GM21423 (cell line): ENCODE measurements around the gene DCPS.
"Not testable (repeated sequence)": the region's sequence is repeated elsewhere in the genome, so short reads cannot be mapped to it uniquely, and the experiment has no call there.

Source experiments
- ATAC-seq: cut with Tn5 transposase; IDR thresholded peaks from one replicate; pipeline ENCODE4 v1.9.1; 2021; ENCODE audit warnings: mild to moderate bottlenecking, moderate library complexity; ENCODE audit not compliant: unreplicated experiment

DCPS gene

DNA sequence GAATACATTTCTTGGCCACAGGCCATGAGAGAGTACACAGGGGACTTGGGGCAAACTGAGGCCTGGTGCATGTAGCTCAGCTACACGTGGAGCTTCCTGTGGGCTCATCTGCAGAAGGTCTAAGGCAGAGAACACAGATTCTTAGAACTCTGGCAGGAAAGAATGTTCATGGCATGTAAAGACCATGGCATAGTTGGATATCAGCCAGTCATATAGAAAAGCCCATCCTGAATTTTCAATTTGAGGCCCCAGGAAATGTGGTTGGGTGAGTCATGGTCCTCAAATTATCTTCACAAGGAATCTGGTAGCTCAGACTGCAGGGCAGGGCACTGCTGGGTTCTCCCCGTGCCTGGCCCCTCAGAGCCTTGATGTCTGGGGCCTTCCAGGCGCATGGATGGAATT is 37.9 kb downstream of the DCPS start:
- no peak for ATAC-seq

DNA sequence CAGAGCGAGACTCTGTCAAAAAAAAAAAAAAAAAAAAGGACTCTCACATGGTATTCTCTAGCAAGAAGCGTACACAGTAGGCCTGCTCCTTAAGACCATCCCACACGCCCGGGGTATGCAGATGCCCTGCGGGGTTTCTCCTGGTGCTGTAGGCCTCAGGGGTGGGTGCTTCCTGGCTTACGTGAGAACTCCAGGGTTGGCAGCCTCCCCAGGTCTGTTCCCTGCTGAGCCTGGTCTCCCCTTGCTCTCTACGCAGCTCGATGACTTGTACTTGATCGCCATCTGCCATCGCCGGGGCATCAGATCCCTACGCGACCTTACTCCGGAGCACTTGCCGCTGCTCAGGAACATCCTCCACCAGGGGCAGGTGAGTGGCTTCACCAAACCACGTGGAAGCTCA is 39.2 kb downstream of the DCPS start:
- no peak for ATAC-seq

DNA sequence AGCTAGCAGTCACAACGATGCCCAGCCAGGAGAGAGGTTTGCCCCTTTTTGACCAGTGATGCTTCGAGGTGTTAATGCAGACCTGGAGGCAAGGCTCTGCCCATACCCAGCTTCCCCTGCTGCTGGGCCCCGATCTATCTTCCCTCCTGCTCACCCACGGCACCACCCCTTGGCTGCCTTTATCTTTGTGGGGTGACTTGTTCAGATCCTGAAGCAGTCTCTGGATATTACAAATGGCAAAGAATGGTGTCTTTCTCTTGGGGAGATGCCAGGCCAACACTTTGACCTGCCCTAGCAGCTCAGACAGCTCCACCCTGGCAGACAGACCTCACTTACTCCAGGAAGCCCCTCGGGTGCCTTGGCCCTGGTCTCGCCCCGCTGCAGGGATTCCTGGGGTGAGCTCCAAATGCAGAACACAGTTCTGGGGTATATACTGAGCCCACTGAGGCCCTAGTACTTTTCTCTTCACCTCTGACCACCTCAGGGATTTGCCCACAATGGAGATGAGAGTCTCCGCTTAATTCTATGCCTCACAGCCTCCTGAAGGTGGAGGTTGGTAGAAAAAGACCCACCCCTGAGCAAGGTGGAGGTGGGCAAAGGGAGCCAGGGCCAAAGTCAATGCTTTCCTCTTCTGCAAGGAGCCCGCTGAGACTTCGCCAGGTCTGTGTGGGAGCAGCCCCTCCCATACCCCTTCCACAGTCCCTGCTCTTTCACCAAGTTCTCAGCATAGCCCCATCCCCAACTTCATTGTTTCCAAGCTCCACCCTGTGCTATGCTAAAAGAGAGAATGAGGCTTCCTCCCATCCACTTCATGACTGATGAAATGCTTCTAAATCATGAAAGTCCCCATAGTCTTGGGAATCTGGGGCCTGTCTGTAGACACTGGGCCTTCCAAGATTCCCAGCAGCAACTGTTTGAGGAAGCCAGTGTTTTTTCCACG is 40.6 kb downstream of the DCPS start:
- no peak for ATAC-seq

DNA sequence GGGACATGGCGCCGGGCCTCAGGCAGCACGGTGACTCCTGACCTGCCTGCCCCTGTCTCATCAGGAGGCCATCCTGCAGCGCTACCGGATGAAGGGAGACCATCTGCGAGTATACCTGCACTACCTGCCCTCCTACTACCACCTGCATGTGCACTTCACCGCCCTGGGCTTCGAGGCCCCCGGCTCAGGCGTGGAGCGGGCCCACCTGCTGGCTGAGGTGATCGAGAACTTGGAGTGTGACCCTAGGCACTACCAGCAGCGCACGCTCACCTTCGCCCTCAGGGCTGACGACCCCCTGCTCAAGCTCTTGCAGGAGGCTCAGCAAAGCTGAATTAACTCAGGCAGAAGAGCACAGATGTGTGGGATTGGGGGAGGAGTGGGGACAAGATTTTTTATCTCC is 41.4 kb downstream of the DCPS start:
- ATAC-seq, result no peak

DNA sequence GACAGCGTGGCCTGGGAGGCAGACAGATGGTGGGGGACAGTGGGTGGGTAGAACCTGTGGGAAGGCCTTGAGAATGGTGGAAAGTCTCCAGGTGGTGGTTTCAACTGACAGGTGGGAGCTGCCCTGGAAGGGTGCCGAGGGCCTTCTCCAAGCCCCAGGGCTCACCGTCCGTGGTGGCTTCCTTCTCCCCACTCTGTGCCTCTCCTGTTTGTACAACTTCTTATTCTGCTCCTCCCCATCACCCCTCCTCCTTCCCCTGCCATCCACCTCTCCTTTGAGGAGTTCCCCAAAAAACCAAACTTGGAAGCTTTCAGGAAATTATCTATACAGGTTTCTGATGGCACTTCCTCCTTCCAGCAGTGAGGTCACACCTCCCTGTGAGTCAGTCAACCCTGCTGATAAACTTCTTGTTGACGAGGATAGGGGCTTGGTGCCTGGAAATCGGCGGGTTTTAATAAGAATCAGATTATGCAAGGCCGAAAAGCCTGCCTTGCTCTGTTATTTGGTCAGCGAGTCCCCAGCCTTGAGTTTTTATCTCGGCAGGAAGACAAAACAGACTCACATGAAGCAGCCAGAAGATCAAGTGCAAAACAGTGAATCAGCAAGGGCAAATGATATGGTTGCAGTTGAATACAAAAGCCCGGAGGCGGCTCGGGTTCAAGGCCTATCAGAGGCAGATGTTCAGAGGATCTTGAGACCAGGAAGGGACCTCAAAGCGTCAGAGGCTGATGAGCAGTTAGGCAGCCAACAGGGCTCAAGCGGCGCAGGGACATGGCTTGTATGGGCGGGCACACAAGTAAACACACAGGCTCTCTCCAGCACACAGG is 42.1 kb downstream of the DCPS start:
- no peak for ATAC-seq

DNA sequence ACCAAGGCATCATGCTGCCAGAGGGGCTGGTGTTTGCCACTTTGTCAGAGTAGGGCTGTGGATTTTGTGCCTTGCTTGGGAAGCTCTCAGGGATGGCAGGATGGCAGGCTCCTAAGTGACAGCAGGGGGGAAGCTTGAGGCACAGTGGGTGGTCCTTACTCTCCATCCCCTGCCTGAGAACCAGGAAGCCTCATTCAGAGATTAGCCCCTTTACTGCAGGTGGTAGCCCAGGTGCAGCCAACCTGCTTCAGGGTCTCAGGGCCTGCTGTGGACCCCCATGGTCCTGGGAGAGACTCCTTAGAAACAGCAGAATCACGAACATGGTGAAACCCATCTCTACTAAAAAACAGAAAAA is 42.7 kb downstream of the DCPS start:
- ATAC-seq, result no peak

DNA sequence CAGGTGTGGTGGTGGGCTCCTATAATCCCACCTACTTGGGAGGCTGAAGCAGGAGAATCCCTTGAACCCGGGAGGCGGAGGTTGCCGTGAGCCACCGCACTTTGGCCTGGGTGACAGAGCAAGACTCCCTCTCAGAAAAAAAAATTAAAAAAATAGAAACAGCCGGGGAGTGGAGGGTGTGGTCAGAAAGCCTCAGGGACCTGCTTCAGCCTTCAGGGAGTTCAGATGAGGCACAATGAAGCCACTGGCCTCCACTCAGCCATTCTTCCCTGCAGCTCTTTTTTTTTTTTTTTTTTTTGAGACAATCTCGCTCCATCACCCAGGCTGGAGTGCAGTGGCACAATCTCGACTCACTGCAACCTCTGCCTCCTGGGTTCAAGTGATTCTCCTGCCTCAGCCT is 43.1 kb downstream of the DCPS start:
- not testable (repeated sequence) for ATAC-seq

DNA sequence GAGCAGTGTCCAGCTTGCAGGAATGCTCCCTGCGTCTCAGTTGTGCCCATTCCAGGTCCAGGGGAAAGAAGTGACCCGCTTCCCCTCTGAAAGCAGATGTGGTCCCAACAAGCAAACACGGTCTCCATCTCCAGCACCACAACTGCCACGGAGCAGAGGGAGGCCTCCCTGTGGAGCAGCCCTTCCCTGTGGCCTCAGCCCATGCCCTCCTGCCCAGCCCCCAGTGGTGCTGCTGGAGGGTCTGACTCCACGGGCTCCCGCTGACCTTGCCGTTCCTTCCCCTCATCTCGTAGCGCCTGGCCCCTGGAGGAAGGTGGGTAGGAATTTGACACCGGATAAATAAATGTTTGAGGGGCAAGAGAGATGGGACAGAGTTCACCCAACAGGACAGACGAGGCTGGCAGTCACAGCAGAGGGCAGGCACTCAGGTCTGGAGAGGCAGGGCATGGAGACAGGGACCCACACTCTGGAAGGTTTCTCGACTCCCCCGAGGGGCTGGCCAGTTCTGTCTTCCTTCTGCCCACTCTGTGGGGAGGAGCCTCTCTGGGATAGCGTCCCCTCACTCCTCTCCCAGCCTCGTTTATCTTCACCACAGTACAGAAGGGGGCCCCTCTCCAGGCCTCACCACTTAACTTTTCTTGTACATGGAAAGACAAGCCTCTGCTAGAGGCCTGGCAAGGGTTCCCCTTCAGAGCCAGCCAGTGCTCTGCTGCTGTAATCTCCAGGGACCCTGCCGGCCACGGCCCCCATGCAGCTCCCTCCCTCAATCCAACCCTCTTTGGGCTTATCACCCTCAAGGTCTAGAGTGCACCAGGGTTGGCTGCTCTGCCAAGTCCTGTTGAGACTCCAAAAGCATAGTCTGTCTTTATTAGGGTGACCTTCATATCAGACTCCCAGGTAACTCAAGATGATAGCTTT is 44.1 kb downstream of the DCPS start:
- no peak for ATAC-seq

DNA sequence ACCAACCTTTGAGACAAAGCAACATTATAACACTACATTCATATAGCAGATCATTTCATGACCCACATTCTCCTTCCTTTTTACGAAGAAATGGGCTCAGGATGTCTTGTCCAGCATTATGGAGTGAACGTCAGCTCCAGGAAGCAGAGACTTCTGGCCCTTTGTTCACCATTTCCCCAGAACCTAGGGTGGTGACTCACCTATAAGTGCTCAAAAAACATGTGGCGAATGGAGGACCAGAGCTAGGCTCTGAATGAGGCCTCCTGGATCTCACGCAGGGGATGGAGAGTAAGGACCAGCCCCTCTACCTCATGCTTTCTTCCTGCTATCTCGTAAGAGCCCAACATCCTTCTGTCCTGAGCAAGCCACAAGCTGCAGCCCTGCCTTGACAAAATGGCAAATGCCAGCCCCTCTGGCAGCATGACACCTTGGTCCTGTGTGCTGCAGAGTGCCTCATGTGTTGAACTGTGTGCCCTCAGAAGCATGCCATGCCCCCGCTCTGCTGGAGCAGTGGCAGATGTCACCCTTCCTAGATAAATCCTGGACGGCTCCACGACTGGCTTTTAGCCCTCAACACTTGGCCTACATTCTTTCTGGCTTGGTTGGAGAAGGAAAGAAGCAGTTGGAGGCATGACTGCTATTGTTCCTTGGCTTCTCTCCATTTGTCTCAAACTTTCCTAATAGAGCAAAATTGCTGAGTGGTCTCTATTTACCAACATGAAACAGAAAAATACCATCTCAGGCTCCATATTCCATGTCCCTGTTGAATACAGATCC is 45.1 kb downstream of the DCPS start:
- ATAC-seq, result no peak

DNA sequence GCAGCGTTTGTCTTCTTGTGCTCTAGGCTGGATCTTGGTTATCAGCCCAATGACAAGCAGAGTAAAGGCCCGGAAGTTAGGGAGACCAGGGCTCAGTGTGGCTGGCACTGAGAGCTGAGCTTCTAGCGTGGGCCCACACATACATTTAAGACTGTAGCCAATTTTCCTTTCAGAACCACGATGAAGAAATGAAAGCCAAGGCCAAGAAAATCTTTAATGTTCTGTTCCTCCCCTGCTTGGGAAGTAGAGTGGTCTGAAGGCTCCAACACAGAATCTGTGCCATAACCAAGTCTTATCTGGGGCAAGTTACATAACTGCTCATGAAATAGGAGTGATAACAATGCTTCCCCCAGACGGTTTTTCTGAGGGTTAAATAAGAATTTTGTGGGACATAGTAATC is 47.0 kb downstream of the DCPS start:
- ATAC-seq, result no peak

DNA sequence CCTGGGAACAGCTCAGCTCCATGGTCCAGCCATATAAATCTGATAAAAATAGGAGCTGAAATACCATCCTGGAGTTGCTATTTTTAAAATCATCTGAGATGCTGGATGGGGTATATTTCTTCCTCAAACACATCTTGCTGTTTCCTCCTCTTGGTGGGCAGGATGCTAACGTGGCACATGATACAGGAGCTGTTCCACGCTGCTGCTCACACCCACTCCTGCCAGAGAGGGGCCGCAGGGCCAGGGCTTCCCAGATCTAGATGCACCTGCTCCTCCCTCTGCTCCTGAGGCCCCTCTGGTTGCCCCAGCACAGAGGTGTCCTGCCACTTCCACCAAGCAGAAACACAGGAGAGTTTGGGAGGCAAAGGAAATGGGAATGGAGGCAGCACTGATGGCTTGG is 48.3 kb downstream of the DCPS start:
- ATAC-seq, result no peak

DNA sequence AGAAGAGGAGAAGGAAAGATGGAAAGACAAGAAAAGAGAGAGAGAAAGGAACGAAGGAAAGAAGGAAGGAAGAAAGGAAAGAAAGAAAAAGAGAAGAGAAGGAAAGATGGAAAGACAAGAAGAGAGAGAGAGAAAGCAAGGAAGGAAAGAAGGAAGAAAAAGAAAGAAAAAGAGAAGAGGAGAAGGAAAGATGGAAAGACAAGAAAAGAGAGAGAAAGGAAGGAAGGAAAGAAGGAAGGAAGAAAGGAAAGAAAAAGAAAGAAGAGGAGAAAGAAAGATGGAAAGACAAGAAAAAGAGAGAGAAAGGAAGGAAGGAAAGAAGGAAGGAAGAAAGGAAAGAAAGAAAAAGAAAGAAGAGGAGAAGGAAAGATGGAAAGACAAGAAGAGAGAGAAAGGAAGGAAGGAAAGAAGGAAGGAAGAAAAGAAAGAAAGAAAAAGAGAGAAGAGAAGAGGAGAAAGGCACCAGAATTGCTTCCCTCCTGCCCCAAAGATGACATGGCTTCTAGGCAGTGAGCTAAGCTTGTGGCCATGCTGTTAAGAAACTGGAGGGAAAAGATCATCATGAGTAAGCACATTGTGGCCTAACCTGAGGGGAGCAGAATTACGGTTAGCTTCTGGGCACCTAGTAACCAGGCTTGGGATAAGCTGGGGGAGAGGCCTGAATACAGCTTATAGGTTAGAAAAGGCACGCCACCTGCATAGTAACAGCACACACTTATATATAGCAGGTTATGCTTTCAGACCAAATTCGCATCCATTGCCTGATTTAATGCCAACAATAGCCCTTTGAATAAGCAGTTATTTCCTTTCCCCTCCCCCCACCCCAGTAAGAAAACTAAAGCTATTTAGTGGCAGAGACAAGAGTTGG is 49.3 kb downstream of the DCPS start:
- no peak for ATAC-seq

DNA sequence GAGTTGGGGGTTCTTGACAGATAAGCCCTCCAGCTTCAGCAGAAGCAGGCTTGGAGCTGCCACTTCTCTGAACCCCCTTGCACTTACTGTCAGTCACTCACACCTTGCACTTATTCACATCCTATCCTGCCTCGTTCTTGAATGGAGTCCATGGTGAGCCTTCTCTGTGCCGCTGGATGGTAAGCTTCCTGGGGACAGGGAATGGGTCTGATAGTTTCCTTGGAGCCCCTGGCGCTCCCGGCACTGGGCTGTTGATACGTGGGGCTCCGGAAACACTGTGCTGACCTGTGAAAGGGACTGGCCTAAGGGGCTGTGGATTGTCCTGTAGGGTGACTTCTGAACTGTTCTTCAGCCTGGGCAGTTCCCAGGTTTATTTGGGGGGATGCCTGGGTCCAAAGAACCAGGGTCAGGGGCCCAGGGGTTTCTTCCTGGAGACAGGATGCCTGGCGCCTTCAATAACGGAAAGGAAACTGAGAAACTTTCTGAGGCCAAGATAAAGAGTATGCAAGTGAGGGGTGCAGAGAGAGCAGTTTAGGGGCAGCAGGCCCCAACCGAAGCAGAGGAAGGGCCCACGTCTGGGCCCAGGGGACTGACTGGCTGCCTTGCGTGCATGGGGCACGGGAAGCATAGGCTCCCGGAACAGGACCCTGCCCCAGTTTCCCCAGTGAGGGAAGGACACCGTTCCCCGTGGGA is 50.9 kb downstream of the DCPS start:
- peak; percentile 36 for ATAC-seq

DNA sequence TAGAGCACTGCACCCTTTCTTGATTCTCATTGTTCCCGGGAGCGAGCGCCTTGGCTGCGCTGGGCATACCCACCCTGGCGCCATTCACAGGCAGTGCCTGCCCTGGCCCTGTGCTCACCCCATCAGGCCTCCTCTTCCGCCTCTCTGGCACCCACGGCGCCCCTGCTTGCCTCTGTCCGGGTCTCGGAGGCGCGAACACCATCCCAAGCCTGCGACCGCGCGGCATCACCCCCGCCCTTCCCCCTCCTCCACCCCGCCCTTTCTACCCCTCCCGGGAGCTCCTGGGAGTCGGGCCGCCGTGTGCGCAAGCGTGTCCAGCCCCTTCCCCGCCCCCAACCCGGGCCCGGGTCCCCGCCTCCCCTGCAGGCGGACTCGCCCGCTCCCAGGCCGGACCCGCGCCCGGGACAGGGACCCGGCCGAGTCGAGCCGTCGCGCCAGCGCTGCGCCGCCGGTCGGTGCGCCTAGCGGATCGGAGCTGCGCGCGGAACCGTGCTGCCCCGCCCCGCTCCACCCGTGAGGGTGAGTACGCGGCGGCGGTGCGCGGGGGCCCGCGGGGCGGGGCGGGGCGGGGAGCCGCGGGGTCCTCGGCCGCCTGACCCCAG is 51.6 kb downstream of the DCPS start, which contains the start of gene ST3GAL4:
ST3GAL4 (plus strand) TSS at position 363 of the 602 bp plus-strand sequence. CDS start 50,470 bp downstream, outside the sequence.
- peak; percentile 59 for ATAC-seq

DNA sequence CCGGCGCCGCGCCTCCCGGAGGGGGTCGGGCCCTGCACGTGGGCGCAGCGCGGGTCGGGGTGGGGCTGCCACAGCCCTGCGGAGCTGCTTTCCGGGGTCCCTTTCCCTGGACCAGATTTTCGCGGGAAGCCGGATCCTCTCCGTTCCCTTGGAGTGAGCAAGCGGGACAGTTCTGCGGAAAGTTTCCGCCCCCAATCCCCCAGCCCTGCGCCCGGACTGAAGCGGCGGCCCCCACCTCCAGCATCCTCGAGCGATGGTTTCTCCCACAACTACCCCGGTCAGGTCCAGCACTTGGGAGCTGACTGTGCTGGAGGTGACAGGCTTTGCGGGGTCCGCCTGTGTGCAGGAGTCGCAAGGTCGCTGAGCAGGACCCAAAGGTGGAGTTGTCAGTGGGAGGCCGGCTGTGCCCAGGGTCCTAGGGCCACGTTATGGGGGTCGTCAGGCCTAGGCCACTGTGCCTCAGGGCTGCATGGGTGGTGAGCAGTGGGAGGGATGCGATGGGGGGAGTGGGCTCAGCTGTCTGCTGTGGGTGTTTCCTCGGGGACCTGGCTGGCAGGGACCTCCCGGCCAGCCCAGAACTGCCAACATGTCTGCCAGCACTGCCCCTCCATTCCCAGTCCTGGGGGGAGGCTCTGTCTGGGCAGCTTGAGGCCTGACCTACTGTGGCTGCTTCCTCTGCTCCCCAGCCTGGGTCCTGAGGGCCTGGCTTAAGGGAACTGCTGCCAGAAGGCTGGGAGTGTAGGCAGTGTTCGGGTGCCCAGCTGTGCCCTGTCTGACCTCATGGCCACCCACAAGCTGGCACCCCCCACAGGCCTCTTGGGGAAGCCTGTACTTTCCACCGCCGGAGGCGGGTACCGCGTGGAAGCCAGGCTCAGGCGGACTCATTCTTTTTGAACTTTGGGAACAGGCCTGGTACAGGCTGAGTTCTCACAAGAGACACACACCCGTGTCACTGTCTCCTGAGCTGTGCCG is 52.4 kb downstream of the DCPS start:
- peak; percentile 10 for ATAC-seq

DNA sequence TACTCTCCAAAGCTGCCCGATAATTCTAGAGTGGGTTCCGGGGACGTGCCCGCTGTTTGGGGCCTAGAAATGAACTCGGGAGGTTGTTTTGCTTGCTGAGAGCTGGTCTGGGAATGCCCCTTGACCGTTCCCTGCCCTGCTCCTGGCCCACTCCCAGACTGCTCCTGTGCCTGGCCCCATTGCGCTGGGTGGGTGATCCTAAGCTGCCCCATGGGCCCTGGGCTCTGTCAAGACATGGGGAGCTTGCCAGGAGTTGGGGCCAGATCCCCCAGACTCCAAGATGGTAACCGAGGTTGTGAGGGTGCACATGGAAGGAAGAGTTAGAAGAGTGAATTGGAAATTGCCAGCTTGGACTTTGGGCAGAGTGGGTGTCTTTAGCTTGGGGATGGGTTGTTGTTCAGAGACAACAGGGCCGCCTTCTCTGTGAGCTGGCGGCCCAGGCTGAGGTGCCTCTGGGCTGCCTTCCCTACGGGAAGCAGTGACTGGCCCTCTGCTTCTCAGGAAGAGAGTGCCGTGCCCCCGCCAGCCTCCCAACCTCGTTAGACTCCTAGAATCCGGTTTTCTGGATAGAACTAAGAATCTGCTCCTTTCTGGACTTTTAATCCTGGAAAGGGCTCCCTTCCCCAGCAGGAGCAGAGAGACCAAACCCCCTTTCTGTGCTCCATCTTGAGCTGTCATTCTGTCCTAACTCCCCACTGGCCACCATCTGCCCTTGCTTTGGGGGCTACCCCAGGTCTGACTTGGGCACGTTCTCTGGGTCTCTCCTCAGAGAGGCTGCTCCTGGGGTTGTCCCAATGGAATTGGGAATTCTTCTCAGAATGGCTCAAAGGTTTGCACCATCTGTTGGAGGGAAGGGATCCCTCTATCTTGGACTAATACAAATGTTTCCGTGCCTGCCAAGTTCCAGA is 53.4 kb downstream of the DCPS start:
- no peak for ATAC-seq
